ENCODE data around the gene RS1. TPM values are rescaled to one million over a fixed set of nuclear protein-coding genes. Genes with fewer than 3 reads are reported as not detected.

RS1 gene
- total and polyA plus RNA-seq, 9 of the 15 experiments (the other 6 are each of a cell fraction or from before 2014, with no cell fraction given): not detected

GRCh38 chrX:18714910-18715309 is 43.0 kb upstream of the RS1 start:
- no peaks in the 10 kb centered on the region for H3K79me2 ChIP-seq (ENCODE audit: control insufficient read depth, insufficient read depth, low read length)
- intact Hi-C loops (cut with micrococcal nuclease): no loop called here
- H3K9me1 ChIP-seq (ENCODE audit: control insufficient read depth, insufficient read depth, low read length): no peaks in the 10 kb centered on the region
- no peaks in the 10 kb centered on the region for H3K4me1 ChIP-seq (replicated peaks in 1 of 2; ENCODE audit: control insufficient read depth in 2 of 2, insufficient read depth in 2 of 2, low read length in 2 of 2)
- no peak overlapping the region for H3K4me3 ChIP-seq
- 0 out of 5 replicates have a peak, but pooled peaks cover 0 to 4% of the 10 kb centered on the region in 2 experiments for H3K27me3 ChIP-seq (ENCODE audit: control insufficient read depth in 2 of 2, insufficient read depth in 2 of 2, low read length in 2 of 2)
- no TSS peak for BruUV-seq (replicated peaks)
- no peak overlapping the region for H3K27ac ChIP-seq (ENCODE audit: extremely low read depth, low read depth, low read length)
- in situ Hi-C loops (cut with MboI): no loop called here
- H3K9me3 ChIP-seq (replicated peaks; ENCODE audit: control insufficient read depth, insufficient read depth, low read depth, low read length): no peaks in the 10 kb centered on the region
- H3K9ac ChIP-seq (ENCODE audit: insufficient read depth in 1 of 2, low read depth in 2 of 2, low read length in 2 of 2): no peak overlapping the region
- no peak for ATAC-seq
- no peaks in the 10 kb centered on the region for H4K20me1 ChIP-seq (replicated peaks; ENCODE audit: control insufficient read depth, insufficient read depth, low read length)
- TF ChIP-seq RAD21 (CRISPR knock-in tag; conservative IDR thresholded peaks at IDR 0.05 in 1 of 2, IDR thresholded peaks at IDR 0.05 in 1 of 2) (no peak), PREB (CRISPR knock-in tag; IDR thresholded peaks at IDR 0.05) (no peak), ZNF79 (CRISPR knock-in tag; IDR thresholded peaks at IDR 0.05; ENCODE audit: low read depth) (no peak), EP300 (IDR thresholded peaks at IDR 0.05; ENCODE audit: low read length) (no peak), DIDO1 (tag; IDR thresholded peaks at IDR 0.05; ENCODE audit: low read depth) (no peak), L3MBTL2 (IDR thresholded peaks at IDR 0.05) (no peak), BRD9 (IDR thresholded peaks at IDR 0.05; ENCODE audit: low read depth, partially characterized antibody) (no peak), NR2C2 (CRISPR knock-in tag; IDR thresholded peaks at IDR 0.05) (no peak), NR2C2 (tag; IDR thresholded peaks at IDR 0.05) (no peak), NR3C1 (CRISPR knock-in tag; IDR thresholded peaks at IDR 0.05) (no peak), NCOR1 (IDR thresholded peaks at IDR 0.05) (no peak), TSC22D4 (tag; IDR thresholded peaks at IDR 0.05) (no peak)
- H3K4me2 ChIP-seq (ENCODE audit: insufficient read depth, low read length): no peak overlapping the region
- CTCF ChIA-PET (ENCODE audit: low intra/inter-chr PET ratio): no interaction called here
- no peaks in the 10 kb centered on the region for H3K36me3 ChIP-seq (ENCODE audit: control insufficient read depth, insufficient read depth, low read length)
- POLR2A ChIA-PET: no interaction called here
- no peak for FAIRE-seq
- DNase-seq (ENCODE audit: extremely low read depth in 1 of 4, low spot score in 3 of 4): no peak
- 0% methylated on average over 4 of the region's 9 CpGs for WGBS (ENCODE audit: insufficient coverage, low coverage, missing lambda C conversion rate)
- H2AFZ ChIP-seq (ENCODE audit: low read depth, low read length): no peak overlapping the region

Measured in K562 (cell line).